Parathyroid adenoma (tissue), 2 donors: ENCODE results near the gene CEBPA.

Experiments used
- H2AFZ ChIP-seq: fragments of 300-600 bp; sonication (generic); one replicate; pipeline ENCODE4 v1.7.0; 2017; ENCODE audit warnings: antibody characterized with exemption, mild to moderate bottlenecking
- H3K27ac ChIP-seq: fragments of 300-600 bp; sonication (generic); one replicate; pipeline ENCODE4 v1.7.0; 2017
- H3K27me3 ChIP-seq: fragments of 300-600 bp; sonication (generic); one replicate; pipeline ENCODE4 v1.7.0; 2017; ENCODE audit warnings: low read length; ENCODE audit not compliant: control insufficient read depth, insufficient read depth
- H3K36me3 ChIP-seq: fragments of 300-600 bp; sonication (generic); one replicate; pipeline ENCODE4 v1.7.0; 2017; ENCODE audit warnings: low read length; ENCODE audit not compliant: control insufficient read depth, insufficient read depth
- H3K4me1 ChIP-seq: fragments of 300-600 bp; sonication (generic); one replicate; pipeline ENCODE4 v1.7.0; 2017; ENCODE audit warnings: control low read depth
- H3K4me2 ChIP-seq: fragments of 300-600 bp; sonication (generic); one replicate; pipeline ENCODE4 v1.7.0; 2017; ENCODE audit warnings: low read length
- H3K4me3 ChIP-seq: fragments of 300-600 bp; sonication (generic); one replicate; pipeline ENCODE4 v1.7.0; 2017; ENCODE audit warnings: low read depth, low read length
- H3K79me2 ChIP-seq: fragments of 300-600 bp; sonication (generic); one replicate; pipeline ENCODE4 v1.7.0; 2017; ENCODE audit warnings: control low read depth
- H3K9ac ChIP-seq: fragments of 300-600 bp; sonication (generic); one replicate; pipeline ENCODE4 v1.7.0; 2017; ENCODE audit warnings: mild to moderate bottlenecking
- H3K9me3 ChIP-seq: fragments of 300-600 bp; sonication (generic); one replicate; pipeline ENCODE4 v1.7.0; 2017; ENCODE audit warnings: low read length; ENCODE audit not compliant: control insufficient read depth
- TF ChIP-seq, protein P1 (sequence below): fragments of 300-600 bp; sonication (generic); IDR thresholded peaks from one replicate; pipeline ENCODE4 v1.7.0; 2017; ENCODE audit warnings: antibody characterized with exemption, mild to moderate bottlenecking
- donor health status: primary hyperparathyroidism.

CEBPA gene

DNA sequence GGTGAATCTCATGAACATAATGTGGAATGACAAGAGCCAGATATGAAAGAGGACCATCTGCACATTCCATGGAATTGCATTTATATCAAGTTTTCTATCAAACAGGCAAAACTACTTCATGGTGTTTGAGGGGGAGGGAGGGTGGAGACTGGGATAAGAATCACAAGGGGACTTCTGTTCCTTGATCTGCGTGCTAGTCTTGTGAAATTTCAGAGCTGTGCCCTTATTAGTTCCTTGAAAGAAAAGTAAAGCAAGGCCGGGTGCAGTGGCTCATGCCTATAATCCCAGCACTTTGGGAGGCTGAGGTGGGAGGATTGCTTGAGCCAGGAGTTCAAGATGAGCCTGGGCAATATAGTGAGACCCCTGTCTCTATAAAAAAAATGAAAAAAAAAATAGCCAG lies 41.0 kb upstream of the CEBPA start:
- Histone ChIP-seq H3K9ac (no peak overlapping the region), H3K9me3 (no peaks in the 10 kb centered on the region), H3K27me3 (no peaks in the 10 kb centered on the region), H3K4me2 (no peak overlapping the region), H2AFZ (no peak overlapping the region), H3K79me2 (no peaks in the 10 kb centered on the region), H3K4me1 (no peaks in the 10 kb centered on the region), H3K27ac (no peak overlapping the region), H3K4me3 (no peak overlapping the region), H3K36me3 (no peaks in the 10 kb centered on the region)
- TF ChIP-seq, protein P1, sequence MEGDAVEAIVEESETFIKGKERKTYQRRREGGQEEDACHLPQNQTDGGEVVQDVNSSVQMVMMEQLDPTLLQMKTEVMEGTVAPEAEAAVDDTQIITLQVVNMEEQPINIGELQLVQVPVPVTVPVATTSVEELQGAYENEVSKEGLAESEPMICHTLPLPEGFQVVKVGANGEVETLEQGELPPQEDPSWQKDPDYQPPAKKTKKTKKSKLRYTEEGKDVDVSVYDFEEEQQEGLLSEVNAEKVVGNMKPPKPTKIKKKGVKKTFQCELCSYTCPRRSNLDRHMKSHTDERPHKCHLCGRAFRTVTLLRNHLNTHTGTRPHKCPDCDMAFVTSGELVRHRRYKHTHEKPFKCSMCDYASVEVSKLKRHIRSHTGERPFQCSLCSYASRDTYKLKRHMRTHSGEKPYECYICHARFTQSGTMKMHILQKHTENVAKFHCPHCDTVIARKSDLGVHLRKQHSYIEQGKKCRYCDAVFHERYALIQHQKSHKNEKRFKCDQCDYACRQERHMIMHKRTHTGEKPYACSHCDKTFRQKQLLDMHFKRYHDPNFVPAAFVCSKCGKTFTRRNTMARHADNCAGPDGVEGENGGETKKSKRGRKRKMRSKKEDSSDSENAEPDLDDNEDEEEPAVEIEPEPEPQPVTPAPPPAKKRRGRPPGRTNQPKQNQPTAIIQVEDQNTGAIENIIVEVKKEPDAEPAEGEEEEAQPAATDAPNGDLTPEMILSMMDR, result no peak

DNA sequence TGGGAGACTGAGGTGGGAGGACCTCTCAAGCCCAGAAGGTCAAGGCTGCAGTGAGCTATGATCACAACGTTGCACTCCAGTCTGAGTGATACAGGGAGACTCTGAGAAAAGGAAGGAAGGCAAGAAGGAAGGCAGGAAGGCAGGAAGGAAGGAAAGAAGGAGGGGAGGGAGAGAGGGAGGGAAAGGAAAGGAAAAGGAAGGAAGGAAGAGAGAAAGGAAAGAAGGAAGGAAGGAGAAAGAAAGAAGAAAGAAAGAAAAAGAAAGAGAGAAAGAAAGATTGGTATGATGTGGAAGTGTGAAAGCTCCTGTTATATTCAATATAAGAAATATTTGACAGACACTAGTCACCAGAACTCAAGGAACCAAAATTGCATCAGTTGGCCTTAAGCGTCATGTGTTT lies 38.7 kb upstream of the CEBPA start:
- Histone ChIP-seq H3K4me1 (no peaks in the 10 kb centered on the region), H3K4me3 (no peak overlapping the region), H2AFZ (no peak overlapping the region), H3K79me2 (no peaks in the 10 kb centered on the region), H3K27ac (no peak overlapping the region), H3K4me2 (no peak overlapping the region), H3K9me3 (no peaks in the 10 kb centered on the region), H3K27me3 (no peaks in the 10 kb centered on the region), H3K36me3 (no peaks in the 10 kb centered on the region), H3K9ac (no peak overlapping the region)
- TF ChIP-seq, protein P1, result no peak

DNA sequence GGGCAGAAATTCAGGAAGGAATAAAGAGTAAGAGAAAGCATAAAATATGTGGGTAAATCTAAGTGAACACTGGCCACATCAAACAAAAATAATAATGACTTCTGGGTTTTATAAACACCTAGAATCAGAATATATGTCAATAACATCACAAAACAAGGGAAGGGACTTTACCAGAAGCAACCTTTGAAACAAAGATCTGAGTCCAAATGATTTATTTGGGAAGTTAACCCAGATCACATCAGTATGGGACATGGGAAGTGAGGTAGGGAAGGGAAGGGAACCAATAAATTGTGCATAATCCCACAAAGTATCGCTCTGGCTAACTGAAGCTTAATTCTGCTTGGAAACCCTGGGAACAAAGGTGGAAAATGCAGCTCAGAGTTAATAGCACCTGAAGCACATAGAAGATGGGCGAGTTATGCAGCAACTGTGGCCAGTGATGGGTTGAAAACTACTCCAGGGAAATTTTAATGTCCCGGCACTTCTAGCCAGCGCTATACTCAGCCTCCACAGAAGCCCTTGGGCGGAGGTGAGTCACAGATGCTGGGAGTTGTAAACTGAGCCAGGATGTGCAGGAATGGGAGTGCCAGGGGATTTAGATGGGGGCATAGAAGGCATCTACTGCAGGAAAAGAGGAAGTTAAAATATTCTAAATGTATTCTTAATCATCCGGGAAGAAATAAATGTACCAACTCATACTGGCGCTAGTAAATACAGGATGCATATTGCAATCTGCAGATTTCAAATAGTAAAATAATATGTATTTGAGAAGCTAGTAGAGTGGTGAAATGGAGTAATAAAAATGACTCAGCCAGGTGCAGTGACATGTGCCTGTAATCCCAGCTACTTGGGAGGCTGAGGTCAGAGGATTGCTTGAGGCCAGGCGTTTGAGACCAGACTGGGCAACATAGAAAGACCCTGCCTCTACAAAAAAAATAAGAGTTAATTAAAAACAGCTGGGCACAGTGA lies 37.0 kb upstream of the CEBPA start:
- H2AFZ ChIP-seq, result no peak overlapping the region
- H3K4me2 ChIP-seq, result no peak overlapping the region
- H3K9ac ChIP-seq, result no peak overlapping the region
- H3K9me3 ChIP-seq, result no peaks in the 10 kb centered on the region
- H3K27me3 ChIP-seq, result no peaks in the 10 kb centered on the region
- no peaks in the 10 kb centered on the region for H3K36me3 ChIP-seq
- no peak overlapping the region for H3K4me3 ChIP-seq
- H3K79me2 ChIP-seq, result no peaks in the 10 kb centered on the region
- TF ChIP-seq, protein P1, result no peak
- H3K27ac ChIP-seq, result no peak overlapping the region
- H3K4me1 ChIP-seq, result no peaks in the 10 kb centered on the region

DNA sequence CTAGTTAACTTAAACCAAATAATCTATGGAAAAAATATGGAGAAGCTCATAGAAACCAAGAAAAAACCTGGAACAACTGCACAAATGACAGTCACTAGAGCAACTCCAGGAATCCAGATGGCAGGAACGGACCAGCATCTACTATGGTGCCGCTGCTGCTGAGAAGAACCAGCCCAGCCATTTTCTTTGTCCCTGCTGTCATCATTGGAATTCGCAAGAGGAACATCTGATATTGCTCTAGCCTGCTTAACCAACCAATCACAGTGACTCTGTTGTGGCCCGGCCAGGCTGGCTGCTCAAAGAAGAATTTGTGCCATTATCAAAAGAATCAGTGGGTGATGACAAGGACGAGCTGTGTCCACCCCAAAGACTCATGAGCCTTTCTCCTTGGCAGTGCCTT lies 33.1 kb upstream of the CEBPA start:
- Histone ChIP-seq H3K4me1 (no peaks in the 10 kb centered on the region), H3K4me2 (no peak overlapping the region), H3K27ac (no peak overlapping the region), H3K36me3 (no peaks in the 10 kb centered on the region), H3K9ac (no peak overlapping the region), H3K4me3 (no peak overlapping the region), H3K79me2 (no peaks in the 10 kb centered on the region), H3K9me3 (no peaks in the 10 kb centered on the region), H3K27me3 (no peaks in the 10 kb centered on the region), H2AFZ (no peak overlapping the region)
- TF ChIP-seq, protein P1, result no peak

DNA sequence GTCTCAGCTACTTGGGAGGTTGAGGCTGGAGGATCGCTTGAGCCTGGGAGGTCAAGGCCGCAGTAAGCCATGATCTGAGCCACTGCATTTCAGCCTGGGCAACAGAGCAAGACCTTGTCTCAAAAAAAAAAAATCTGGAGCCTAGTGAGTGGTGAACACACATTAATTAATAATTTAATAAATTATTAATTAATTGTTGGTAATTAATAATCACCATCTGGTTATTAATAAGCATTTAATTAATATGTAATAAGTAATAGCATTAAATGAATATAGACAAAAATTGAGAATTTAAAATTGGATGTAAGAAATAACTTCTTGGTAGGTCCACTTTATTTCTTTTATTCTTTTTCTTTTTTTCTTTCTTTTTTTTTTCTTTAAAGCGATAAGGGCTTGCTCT lies 31.9 kb upstream of the CEBPA start:
- TF ChIP-seq, protein P1, result no peak
- Histone ChIP-seq H3K36me3 (no peaks in the 10 kb centered on the region), H3K4me2 (no peak overlapping the region), H3K27me3 (no peaks in the 10 kb centered on the region), H3K27ac (no peak overlapping the region), H3K4me1 (no peaks in the 10 kb centered on the region), H2AFZ (no peak overlapping the region), H3K4me3 (no peak overlapping the region), H3K9me3 (no peaks in the 10 kb centered on the region), H3K79me2 (no peaks in the 10 kb centered on the region), H3K9ac (no peak overlapping the region)
